Tibial artery (tissue), 4 donors: ENCODE results near the gene KCNJ1.

ENCODE experiments used
- DNase-seq, 2 donors: peaks; one replicate each; pipeline ENCODE4 v3.0.0-alpha.2; 2019
- H3K27ac ChIP-seq, 2 donors: fragments of 200-600 bp; sonication (generic) in 1 of 2; 1 replicate in 1 of 2; 2 replicates in 1 of 2; pipeline ENCODE4 v1.5.1; 2018 to 2019; ENCODE audit warnings: mild to moderate bottlenecking in 1 of 2
- H3K27me3 ChIP-seq, 2 donors: fragments of 200-600 bp; sonication (generic) in 1 of 2; one replicate each; pipeline versions ENCODE4 v1.5.1 to v1.6.0; 2016 to 2019
- H3K36me3 ChIP-seq, 3 donors: fragments of 200-600 bp; sonication (generic) in 2 of 3; one replicate each; pipeline ENCODE4 v1.5.1; 2016 to 2019; ENCODE audit warnings: mild to moderate bottlenecking in 2 of 3
- H3K4me1 ChIP-seq, 4 donors: fragments of 200-600 bp; sonication (generic) in 2 of 4; 1 replicate in 3 of 4; 2 replicates in 1 of 4; pipeline ENCODE4 v1.5.1; 2016 to 2019
- H3K4me3 ChIP-seq, 2 donors: fragments of 200-600 bp; sonication (generic) in 1 of 2; 1 replicate in 1 of 2; 2 replicates in 1 of 2; pipeline ENCODE4 v1.5.1; 2018 to 2019; ENCODE audit warnings: mild to moderate bottlenecking in 2 of 2
- H3K9me3 ChIP-seq, 3 donors: fragments of 200-600 bp; sonication (generic) in 1 of 3; one replicate each; pipeline ENCODE4 v1.5.1; 2016 to 2019
- intact Hi-C: fragments of 100-400 bp; cut with DNase I; formaldehyde crosslinking; loops from one replicate; pipeline ENCODE4 v1.15.0; 2023; ENCODE audit warnings: low total_unique reads
- TF ChIP-seq, protein P1 (sequence below), 2 experiments: fragments of 200-600 bp in 1 of 2; fragments of 450-650 bp in 1 of 2; IDR thresholded peaks; one replicate each; pipeline ENCODE4 v1.5.1; 2017 to 2019; ENCODE audit warnings: antibody characterized with exemption in 2 of 2, mild to moderate bottlenecking in 1 of 2, moderate library complexity in 1 of 2

KCNJ1 gene

DNA sequence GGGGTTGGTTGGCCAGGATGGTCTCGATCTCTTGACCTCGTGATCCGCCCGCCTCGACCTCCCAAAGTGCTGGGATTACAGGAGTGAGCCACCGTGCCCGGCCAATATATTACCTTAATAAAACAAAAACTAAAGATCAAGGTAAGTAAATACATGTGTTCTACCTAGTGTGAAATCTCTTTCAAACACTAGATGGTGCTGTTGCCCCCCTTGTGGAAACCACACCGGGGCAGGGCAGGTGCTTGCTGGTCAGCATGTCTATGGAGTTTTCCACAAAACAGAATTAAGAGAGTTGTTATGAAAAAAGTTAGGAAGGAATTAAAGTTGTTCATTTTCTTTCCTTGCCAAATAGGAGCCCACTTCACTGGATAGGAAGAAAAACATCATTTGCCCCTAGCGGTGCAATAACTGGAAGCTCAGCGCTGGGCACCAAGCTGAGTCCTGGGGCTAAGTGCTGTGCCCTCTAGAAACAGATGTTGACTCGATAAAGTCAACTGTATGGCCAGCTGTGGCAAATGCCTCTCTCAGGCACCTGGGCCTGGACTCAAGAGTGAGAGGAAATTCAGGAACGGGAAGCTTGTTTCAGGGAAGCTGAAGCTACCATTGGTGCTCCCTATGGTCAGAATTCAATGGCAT, 17.7 kb upstream of the KCNJ1 start:
- intact Hi-C loops: loop anchor here (2.0 kb wide), 1 partner anchor 72 kb away; no protein-coding TSS in a partner anchor
- Histone ChIP-seq H3K4me3 (no peak overlapping the region), H3K27ac (no peak overlapping the region), H3K4me1 (no peaks in the 10 kb centered on the region), H3K36me3 (no peaks in the 10 kb centered on the region), H3K27me3 (peaks cover 0 to 16% of the 10 kb centered on the region in 2 donors), H3K9me3 (no peaks in the 10 kb centered on the region)
- peak in 1 of 2 donors; percentile 43 for DNase-seq
- TF ChIP-seq, protein P1, sequence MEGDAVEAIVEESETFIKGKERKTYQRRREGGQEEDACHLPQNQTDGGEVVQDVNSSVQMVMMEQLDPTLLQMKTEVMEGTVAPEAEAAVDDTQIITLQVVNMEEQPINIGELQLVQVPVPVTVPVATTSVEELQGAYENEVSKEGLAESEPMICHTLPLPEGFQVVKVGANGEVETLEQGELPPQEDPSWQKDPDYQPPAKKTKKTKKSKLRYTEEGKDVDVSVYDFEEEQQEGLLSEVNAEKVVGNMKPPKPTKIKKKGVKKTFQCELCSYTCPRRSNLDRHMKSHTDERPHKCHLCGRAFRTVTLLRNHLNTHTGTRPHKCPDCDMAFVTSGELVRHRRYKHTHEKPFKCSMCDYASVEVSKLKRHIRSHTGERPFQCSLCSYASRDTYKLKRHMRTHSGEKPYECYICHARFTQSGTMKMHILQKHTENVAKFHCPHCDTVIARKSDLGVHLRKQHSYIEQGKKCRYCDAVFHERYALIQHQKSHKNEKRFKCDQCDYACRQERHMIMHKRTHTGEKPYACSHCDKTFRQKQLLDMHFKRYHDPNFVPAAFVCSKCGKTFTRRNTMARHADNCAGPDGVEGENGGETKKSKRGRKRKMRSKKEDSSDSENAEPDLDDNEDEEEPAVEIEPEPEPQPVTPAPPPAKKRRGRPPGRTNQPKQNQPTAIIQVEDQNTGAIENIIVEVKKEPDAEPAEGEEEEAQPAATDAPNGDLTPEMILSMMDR (IDR thresholded peaks at IDR 0.05): peak; percentile 87 to 91

GRCh38 chr11:128884054-128884453, 17.0 kb upstream of the KCNJ1 start:
- no peaks in the 10 kb centered on the region for H3K9me3 ChIP-seq
- TF ChIP-seq, protein P1 (IDR thresholded peaks at IDR 0.05): no peak
- no peaks in the 10 kb centered on the region for H3K36me3 ChIP-seq
- no peak overlapping the region for H3K4me3 ChIP-seq
- H3K4me1 ChIP-seq: no peaks in the 10 kb centered on the region
- no peak for DNase-seq
- no peak overlapping the region for H3K27ac ChIP-seq
- intact Hi-C loops: loop anchor here (2.0 kb wide), 1 partner anchor 73 kb away; no protein-coding TSS in a partner anchor
- H3K27me3 ChIP-seq: peaks cover 0 to 20% of the 10 kb centered on the region in 2 donors

- Histone ChIP-seq H3K4me3 (no peak overlapping the region), H3K27me3 (peaks cover 0 to 25% of the 10 kb centered on the region in 2 donors), H3K27ac (no peak overlapping the region), H3K4me1 (no peaks in the 10 kb centered on the region), H3K36me3 (no peaks in the 10 kb centered on the region), H3K9me3 (no peaks in the 10 kb centered on the region)
- TF ChIP-seq, protein P1 (IDR thresholded peaks at IDR 0.05): no peak
- intact Hi-C loops: no loop called here
- no peak for DNase-seq
Measured at GRCh38 chr11:128882451-128882850, 15.4 kb upstream of the KCNJ1 start.

DNA sequence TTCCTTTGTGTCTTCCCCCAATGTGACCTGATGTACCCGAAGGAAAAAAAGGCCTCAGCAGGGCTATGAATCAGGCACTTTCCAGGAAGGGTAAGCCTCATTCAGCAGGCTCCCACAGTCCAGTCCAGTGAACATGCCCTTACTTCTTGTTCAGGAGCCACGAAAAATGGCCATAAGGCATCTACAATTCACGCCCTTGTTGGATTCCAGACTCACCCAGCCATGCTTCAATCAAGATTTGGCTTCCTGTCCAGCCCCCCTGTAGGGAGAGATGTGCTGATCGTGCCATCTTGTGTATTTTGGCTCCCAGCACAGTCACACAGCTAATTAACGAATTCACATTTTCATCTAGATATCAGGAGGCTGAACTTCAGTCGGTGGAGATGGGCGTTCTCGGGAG, 14.1 kb upstream of the KCNJ1 start:
- H3K9me3 ChIP-seq: no peaks in the 10 kb centered on the region
- no peak overlapping the region for H3K27ac ChIP-seq
- H3K4me1 ChIP-seq: no peaks in the 10 kb centered on the region
- no peak overlapping the region for H3K4me3 ChIP-seq
- intact Hi-C loops: no loop called here
- TF ChIP-seq, protein P1 (IDR thresholded peaks at IDR 0.05): no peak
- no peaks in the 10 kb centered on the region for H3K36me3 ChIP-seq
- DNase-seq: no peak
- peaks cover 0 to 27% of the 10 kb centered on the region in 2 donors for H3K27me3 ChIP-seq

- no peaks in the 10 kb centered on the region for H3K36me3 ChIP-seq
- H3K4me1 ChIP-seq: no peaks in the 10 kb centered on the region
- H3K4me3 ChIP-seq: no peak overlapping the region
- H3K27ac ChIP-seq: no peak overlapping the region
- intact Hi-C loops: no loop called here
- H3K27me3 ChIP-seq: peaks cover 0 to 27% of the 10 kb centered on the region in 2 donors
- H3K9me3 ChIP-seq: no peaks in the 10 kb centered on the region
- TF ChIP-seq, protein P1 (IDR thresholded peaks at IDR 0.05): no peak
- no peak for DNase-seq
Measured at GRCh38 chr11:128879817-128880216, 12.7 kb upstream of the KCNJ1 start.
